Right atrium auricular region (tissue), 2 donors: ENCODE measurements around the gene CD96. TPM values are rescaled to one million over a fixed set of nuclear protein-coding genes. Genes with fewer than 3 reads are reported as not detected.

Experiments used
- DNase-seq: peaks from one replicate; pipeline ENCODE4 v3.0.0-alpha.2; 2019; ENCODE audit warnings: low spot score
- H3K27ac ChIP-seq, 2 donors: fragments of 200-600 bp; sonication (generic); 1 replicate in 1 of 2; 2 replicates in 1 of 2; pipeline ENCODE4 v1.5.1; 2016 to 2019
- H3K27me3 ChIP-seq, 2 donors: fragments of 200-600 bp; sonication (generic); one replicate each; pipeline versions ENCODE4 v1.5.1 to v1.6.0; 2017 to 2019
- H3K36me3 ChIP-seq: fragments of 200-600 bp; sonication (generic); one replicate; pipeline ENCODE4 v1.5.1; 2016
- H3K4me1 ChIP-seq, 2 donors: fragments of 200-600 bp; sonication (generic); one replicate each; pipeline versions ENCODE4 v1.5.1 to v1.6.0; 2017 to 2019
- H3K4me3 ChIP-seq, 2 donors: fragments of 200-600 bp; sonication (generic); 1 replicate in 1 of 2; 2 replicates in 1 of 2; pipeline ENCODE4 v1.5.1; 2017 to 2019; ENCODE audit warnings: mild to moderate bottlenecking in 1 of 2, moderate library complexity in 1 of 2
- H3K9me3 ChIP-seq, 2 donors: fragments of 200-600 bp; sonication (generic); one replicate each; pipeline ENCODE4 v1.5.1; 2019
- total RNA-seq, 2 donors: library from RNA; depleted of rRNA; stranded (reverse); fragments of >200 nt; gene quantifications; one replicate each; pipeline ENCODE4 v1.1.0, GENCODE V29; 2016
- TF ChIP-seq, protein P1 (sequence below), 2 donors: fragments of 200-600 bp; sonication (generic); IDR thresholded peaks; one replicate each; pipeline ENCODE4 v1.5.1; 2019; ENCODE audit warnings: antibody characterized with exemption in 2 of 2

Gene CD96
- total RNA-seq, 2 donors from 2014 or later = 0.55 to 0.85 TPM

DNA sequence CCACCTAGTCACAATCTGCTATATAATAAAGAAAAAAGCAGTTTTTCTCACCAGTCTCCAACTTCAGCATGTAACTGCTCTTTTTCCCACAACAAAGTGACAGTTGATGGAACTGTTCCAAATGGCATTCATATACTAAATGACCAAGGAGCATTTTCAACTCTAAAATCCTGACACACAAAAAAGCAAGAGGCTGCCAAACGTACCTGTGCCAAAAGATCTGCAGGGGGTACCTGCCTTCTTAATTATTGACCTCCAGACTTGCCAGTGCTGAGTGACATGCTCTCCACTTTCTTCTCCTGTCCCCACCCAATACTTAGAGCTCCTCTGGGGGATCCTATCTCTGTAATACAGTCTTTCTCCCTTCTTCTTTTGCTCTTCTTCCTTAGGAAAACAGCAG lies 35.1 kb downstream of the CD96 start:
- H3K27ac ChIP-seq = no peak overlapping the region
- TF ChIP-seq, protein P1, sequence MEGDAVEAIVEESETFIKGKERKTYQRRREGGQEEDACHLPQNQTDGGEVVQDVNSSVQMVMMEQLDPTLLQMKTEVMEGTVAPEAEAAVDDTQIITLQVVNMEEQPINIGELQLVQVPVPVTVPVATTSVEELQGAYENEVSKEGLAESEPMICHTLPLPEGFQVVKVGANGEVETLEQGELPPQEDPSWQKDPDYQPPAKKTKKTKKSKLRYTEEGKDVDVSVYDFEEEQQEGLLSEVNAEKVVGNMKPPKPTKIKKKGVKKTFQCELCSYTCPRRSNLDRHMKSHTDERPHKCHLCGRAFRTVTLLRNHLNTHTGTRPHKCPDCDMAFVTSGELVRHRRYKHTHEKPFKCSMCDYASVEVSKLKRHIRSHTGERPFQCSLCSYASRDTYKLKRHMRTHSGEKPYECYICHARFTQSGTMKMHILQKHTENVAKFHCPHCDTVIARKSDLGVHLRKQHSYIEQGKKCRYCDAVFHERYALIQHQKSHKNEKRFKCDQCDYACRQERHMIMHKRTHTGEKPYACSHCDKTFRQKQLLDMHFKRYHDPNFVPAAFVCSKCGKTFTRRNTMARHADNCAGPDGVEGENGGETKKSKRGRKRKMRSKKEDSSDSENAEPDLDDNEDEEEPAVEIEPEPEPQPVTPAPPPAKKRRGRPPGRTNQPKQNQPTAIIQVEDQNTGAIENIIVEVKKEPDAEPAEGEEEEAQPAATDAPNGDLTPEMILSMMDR (IDR thresholded peaks at IDR 0.05) = no peak

DNA sequence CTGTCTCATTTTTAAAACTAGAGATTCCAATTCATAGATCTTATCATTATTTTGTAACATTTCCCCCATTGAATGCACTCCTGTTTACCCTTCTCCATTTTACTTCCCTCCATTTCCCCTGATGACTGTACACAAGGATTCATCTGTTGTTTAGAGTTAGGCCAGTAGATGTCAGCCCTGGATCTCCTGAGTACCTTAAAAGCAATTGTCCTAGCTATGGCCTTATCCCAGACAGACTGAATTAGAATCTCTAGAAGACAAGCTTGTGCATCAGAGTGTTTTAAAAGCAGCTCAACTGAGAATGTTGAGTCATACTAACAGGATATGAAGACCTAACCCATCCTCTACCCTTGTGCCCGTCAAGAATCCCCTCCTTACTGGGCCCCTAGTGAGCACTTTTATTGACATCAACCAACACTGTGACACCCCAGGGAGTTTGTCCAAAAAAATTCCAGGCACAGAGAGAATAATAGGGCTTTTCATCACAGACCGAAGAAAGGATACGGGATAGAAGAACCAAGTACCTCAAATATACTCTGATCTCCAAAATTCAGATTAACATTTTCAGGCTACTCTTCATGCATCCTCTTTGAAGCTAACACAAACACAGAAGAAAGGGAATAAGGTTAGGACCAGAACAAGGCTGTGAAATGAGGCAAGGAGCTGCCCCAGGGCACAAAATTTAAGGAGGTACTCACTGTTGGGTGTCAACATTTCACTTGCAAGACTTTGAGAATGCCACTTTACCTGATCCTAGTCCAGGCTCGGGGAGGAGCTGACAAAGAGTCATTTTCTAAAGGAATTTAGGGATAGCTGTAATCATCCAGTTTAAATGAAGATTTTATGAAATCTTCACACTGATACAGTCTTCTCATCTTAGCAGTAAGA lies 36.0 kb downstream of the CD96 start:
- H3K4me1 ChIP-seq = no peaks in the 10 kb centered on the region
- TF ChIP-seq, protein P1 (IDR thresholded peaks at IDR 0.05) = no peak
- H3K27ac ChIP-seq = no peak overlapping the region
- no peaks in the 10 kb centered on the region for H3K27me3 ChIP-seq
- no peak overlapping the region for H3K4me3 ChIP-seq
- no peaks in the 10 kb centered on the region for H3K36me3 ChIP-seq
- no peaks in the 10 kb centered on the region for H3K9me3 ChIP-seq
- no peak for DNase-seq

More for the DNA sequence above, 35.1 kb downstream of the CD96 start:
- no peak for DNase-seq
- H3K36me3 ChIP-seq = no peaks in the 10 kb centered on the region
- no peaks in the 10 kb centered on the region for H3K27me3 ChIP-seq
- no peak overlapping the region for H3K4me3 ChIP-seq
- H3K9me3 ChIP-seq = no peaks in the 10 kb centered on the region
- H3K4me1 ChIP-seq = no peaks in the 10 kb centered on the region

DNA sequence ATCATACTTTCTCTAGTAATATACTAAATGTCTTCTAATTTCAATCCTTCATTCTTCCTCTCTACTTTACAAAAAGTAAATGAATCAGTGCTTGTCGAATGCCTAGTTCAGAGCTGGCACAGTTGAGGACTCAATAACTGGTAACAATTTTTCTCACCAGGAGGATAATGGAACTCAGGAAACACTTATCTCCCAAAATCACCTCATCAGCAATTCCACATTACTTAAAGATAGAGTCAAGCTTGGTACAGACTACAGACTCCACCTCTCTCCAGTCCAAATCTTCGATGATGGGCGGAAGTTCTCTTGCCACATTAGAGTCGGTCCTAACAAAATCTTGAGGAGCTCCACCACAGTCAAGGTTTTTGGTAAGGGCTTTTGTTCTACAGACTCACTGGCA lies 36.9 kb downstream of the CD96 start:
- TF ChIP-seq, protein P1 (IDR thresholded peaks at IDR 0.05) = no peak
- H3K4me3 ChIP-seq = no peak overlapping the region
- H3K27me3 ChIP-seq = no peaks in the 10 kb centered on the region

DNA sequence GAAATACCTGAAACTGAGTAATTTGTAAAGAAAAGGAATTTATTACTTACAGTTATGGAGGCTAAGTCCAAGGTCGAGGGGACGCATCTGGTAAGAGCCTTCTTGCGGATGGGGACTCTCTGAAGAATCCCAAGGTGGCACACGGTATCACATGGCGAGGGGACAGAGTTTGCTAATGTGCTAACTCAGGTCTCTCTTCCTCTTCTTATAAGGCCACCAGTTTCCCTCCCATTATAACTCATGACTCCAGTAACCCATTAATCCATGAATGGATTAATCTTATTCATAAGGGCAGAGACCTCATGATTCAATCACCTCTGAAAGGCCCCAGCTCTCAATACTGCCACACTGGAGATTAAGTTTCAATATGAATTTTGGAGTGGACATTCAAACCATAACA lies 37.5 kb downstream of the CD96 start:
- TF ChIP-seq, protein P1 (IDR thresholded peaks at IDR 0.05) = no peak
- Histone ChIP-seq H3K36me3 (no peaks in the 10 kb centered on the region), H3K27me3 (no peaks in the 10 kb centered on the region), H3K9me3 (no peaks in the 10 kb centered on the region), H3K4me1 (no peaks in the 10 kb centered on the region), H3K4me3 (no peak overlapping the region), H3K27ac (no peak overlapping the region)
- DNase-seq = no peak

More for the DNA sequence above, 36.9 kb downstream of the CD96 start:
- Histone ChIP-seq H3K4me1 (no peaks in the 10 kb centered on the region), H3K9me3 (no peaks in the 10 kb centered on the region), H3K27ac (no peak overlapping the region), H3K36me3 (no peaks in the 10 kb centered on the region)
- no peak for DNase-seq

DNA sequence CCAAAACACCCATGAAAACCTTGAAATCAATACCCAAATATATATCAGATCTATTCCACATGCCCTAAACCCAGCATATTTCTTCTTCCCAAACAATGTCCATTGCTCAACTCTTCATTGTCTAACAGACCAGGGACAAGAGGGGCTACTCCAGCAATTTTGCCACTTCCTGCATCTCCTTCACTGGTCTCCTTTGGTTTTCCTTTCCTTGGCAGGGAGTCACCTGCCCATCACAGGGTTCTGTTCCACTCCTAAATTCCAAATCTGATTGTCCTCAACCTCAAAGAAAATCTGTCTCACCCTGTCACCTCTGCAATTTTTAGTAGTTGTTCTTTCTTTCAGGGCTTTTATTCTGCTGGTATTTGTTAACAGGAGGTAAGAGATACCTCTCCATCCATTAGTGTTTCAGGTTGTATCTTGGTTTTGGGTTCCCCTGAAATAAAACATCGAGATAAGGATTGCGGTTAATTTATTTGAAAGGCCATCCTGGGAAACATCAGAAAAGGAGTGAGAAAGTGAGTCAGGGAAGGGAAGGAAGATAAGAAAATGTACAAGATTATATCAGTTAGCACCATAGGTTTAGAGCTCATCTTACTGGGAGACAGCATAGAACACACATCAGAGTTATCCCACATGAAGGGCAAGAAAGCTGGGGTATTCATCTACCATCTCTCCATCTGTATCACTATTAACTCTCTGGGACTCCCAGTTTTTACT lies 39.6 kb downstream of the CD96 start:
- Histone ChIP-seq H3K36me3 (no peaks in the 10 kb centered on the region), H3K27ac (no peak overlapping the region), H3K4me3 (no peak overlapping the region), H3K4me1 (no peaks in the 10 kb centered on the region), H3K27me3 (no peaks in the 10 kb centered on the region), H3K9me3 (no peaks in the 10 kb centered on the region)
- DNase-seq = no peak
- TF ChIP-seq, protein P1 (IDR thresholded peaks at IDR 0.05) = no peak
